Epithelial cell of esophagus (primary cell): ENCODE measurements around the gene STX17.

ENCODE experiments used
- DNase-seq: peaks from one replicate; pipeline ENCODE4 v3.0.0; 2010; ENCODE audit warnings: low read depth
- H3K4me3 ChIP-seq: 2 replicates; pipeline ENCODE4 v1.5.1; 2011; ENCODE audit warnings: mild to moderate bottlenecking, low read length, control low read depth
- CTCF ChIP-seq: IDR thresholded peaks from 2 replicates; pipeline ENCODE4 v1.5.1; 2011; ENCODE audit warnings: low read depth, mild to moderate bottlenecking, low read length, control low read depth, inconsistent platforms; ENCODE audit not compliant: insufficient read depth; ENCODE audit errors: missing control alignments

The STX17 gene

GRCh38 chr9:99964336-99964735, 57.9 kb downstream of the STX17 start:
- TF ChIP-seq CTCF = no peak
- no peak for DNase-seq
- H3K4me3 ChIP-seq = no peak overlapping the region

GRCh38 chr9:99966001-99966400, 59.5 kb downstream of the STX17 start:
- no peak for DNase-seq
- no peak overlapping the region for H3K4me3 ChIP-seq
- no peak for TF ChIP-seq CTCF

GRCh38 chr9:99966716-99967115, 60.3 kb downstream of the STX17 start:
- H3K4me3 ChIP-seq = no peak overlapping the region
- peak; percentile 84 for DNase-seq
- no peak for TF ChIP-seq CTCF

GRCh38 chr9:99967457-99967856, 61.0 kb downstream of the STX17 start:
- no peak for DNase-seq
- TF ChIP-seq CTCF = no peak
- no peak overlapping the region for H3K4me3 ChIP-seq

GRCh38 chr9:99970481-99970880, 64.0 kb downstream of the STX17 start:
- no peak for DNase-seq
- H3K4me3 ChIP-seq = no peak overlapping the region
- no peak for TF ChIP-seq CTCF

GRCh38 chr9:99971410-99971809, 65.0 kb downstream of the STX17 start:
- no peak overlapping the region for H3K4me3 ChIP-seq
- no peak for DNase-seq
- no peak for TF ChIP-seq CTCF

GRCh38 chr9:99973455-99973854, 67.0 kb downstream of the STX17 start:
- no peak overlapping the region for H3K4me3 ChIP-seq
- no peak for TF ChIP-seq CTCF
- no peak for DNase-seq
